IPS DF 6.9 (cell line): ENCODE measurements around the gene CBL.
"Not testable (repeated sequence)": the region's sequence is repeated elsewhere in the genome, so short reads cannot be mapped to it uniquely, and the experiment has no call there.

Experiments
- DNase-seq: peaks from one replicate; pipeline ENCODE4 v3.0.0-alpha.2; 2013; ENCODE audit warnings: low read depth, low spot score
- H3K27ac ChIP-seq: one replicate; pipeline ENCODE4 v1.5.1; 2013; ENCODE audit warnings: low read length, control low read depth
- H3K27me3 ChIP-seq: 2 replicates; pipeline ENCODE4 v1.6.1; 2013; ENCODE audit warnings: mild to moderate bottlenecking, low read length; ENCODE audit not compliant: control insufficient read depth, insufficient read depth
- H3K36me3 ChIP-seq: 2 replicates; pipeline ENCODE4 v1.6.1; 2013; ENCODE audit warnings: low read length; ENCODE audit not compliant: control insufficient read depth, insufficient read depth
- H3K4me1 ChIP-seq: 2 replicates; pipeline ENCODE4 v1.6.1; 2013; ENCODE audit warnings: low read length; ENCODE audit not compliant: control insufficient read depth, insufficient read depth
- H3K4me3 ChIP-seq: 2 replicates; pipeline ENCODE4 v1.5.1; 2013; ENCODE audit warnings: mild to moderate bottlenecking, low read length
- H3K9me3 ChIP-seq: 2 replicates; pipeline ENCODE4 v1.6.1; 2013; ENCODE audit warnings: low read length, inconsistent platforms; ENCODE audit not compliant: control insufficient read depth, insufficient read depth
- WGBS: extraction: QIAGEN DNeasy Blood & Tissue Kit; methylation state at CpG from one replicate; pipeline ENCODE4 v1.1.7; 2013; ENCODE audit warnings: mixed read lengths, missing lambda C conversion rate; ENCODE audit not compliant: insufficient read length, insufficient coverage; 5-methylcytosine and 5-hydroxymethylcytosine counted together

Gene CBL

DNA sequence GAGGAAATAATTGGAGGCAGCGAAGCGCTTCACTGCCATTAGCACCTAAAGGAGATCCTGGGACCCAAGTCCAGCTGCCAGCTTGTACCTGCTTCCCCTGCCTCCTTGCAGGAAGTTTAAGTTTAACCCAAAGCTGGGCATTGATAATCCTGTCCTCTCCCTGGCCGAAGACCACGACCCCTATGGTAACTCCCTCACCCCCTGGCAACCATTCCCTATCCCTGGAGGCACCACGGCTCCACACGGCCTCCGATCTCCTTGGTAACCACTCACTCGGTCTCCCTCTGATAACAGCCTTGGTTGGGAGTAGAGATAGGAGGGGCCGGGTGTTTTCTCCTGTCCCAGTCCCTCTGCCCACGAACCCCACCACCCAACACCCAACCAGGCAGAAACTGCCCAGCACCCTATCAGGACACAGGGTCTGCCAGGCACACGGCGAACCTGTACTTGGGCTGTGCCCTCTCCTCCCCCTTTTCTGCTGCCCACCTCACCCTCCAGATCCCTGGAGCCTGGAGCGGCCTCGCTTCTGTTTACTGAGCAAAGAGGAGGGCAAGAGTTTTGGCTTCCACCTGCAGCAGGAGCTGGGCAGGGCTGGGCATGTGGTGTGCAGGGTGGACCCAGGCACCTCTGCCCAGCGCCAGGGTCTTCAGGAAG, 20.0 kb upstream of the CBL start:
- no peaks in the 10 kb centered on the region for H3K36me3 ChIP-seq
- H3K27me3 ChIP-seq, result no peaks in the 10 kb centered on the region
- no peaks in the 10 kb centered on the region for H3K9me3 ChIP-seq
- no peaks in the 10 kb centered on the region for H3K4me1 ChIP-seq
- H3K27ac ChIP-seq, result no peak overlapping the region
- DNase-seq, result no peak
- no peak overlapping the region for H3K4me3 ChIP-seq
- WGBS, result no CpG with 5 or more reads among the region's 15 CpGs

DNA sequence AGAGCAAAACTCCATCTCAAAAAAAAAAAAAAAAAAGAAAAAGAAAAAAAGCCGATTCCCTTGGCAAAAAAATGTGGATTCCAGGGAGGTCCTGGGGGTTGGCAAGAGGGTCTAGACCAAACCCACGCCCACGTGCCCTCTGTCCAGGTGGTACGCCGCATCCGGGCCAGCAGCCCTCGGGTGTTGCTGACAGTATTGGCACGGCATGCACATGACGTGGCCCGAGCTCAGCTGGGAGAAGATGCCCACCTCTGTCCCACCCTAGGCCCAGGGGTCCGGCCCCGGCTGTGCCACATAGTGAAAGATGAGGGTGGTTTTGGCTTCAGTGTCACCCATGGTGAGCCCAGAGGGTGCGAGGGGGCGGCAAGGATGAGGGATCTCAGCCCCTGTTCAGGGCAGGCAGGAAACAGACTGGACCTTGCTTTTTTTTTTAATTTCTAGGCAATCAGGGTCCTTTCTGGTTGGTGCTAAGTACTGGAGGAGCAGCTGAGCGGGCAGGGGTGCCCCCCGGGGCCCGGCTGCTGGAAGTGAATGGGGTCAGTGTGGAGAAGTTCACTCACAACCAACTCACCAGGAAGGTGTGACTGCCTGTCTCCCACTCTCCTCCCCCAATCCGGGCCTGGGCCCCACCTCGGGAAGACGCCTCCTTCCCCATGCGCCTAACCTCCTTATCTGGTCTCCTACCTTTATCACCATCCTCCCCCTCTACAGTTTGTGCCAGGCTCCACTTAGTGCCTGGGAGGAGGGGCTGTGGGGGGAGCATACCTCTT, 18.8 kb upstream of the CBL start:
- no peaks in the 10 kb centered on the region for H3K36me3 ChIP-seq
- no peak overlapping the region for H3K4me3 ChIP-seq
- no CpG with 5 or more reads among the region's 21 CpGs for WGBS
- H3K4me1 ChIP-seq, result no peaks in the 10 kb centered on the region
- DNase-seq, result no peak
- H3K27me3 ChIP-seq, result no peaks in the 10 kb centered on the region
- no peaks in the 10 kb centered on the region for H3K9me3 ChIP-seq
- no peak overlapping the region for H3K27ac ChIP-seq

DNA sequence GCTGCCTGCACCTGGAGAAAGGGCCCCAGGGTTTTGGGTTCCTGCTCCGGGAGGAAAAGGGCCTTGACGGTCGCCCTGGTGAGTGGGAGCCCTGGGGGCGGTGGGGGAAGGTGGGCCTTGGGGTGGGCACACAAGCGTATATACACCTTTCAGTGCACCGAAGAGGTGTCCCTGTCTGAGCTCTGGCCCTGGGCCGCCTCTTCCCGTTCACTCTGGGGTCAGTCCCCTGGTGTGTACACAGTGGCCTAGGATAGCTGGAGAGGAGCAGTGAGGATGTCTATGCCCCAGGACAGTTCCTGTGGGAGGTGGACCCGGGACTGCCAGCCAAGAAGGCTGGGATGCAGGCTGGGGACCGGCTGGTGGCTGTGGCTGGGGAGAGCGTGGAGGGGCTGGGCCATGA, 18.1 kb upstream of the CBL start:
- no peaks in the 10 kb centered on the region for H3K9me3 ChIP-seq
- H3K27me3 ChIP-seq, result no peaks in the 10 kb centered on the region
- WGBS, result no CpG with 5 or more reads among the region's 11 CpGs
- H3K4me1 ChIP-seq, result no peaks in the 10 kb centered on the region
- H3K27ac ChIP-seq, result no peak overlapping the region
- no peak for DNase-seq
- no peaks in the 10 kb centered on the region for H3K36me3 ChIP-seq
- H3K4me3 ChIP-seq, result no peak overlapping the region

DNA sequence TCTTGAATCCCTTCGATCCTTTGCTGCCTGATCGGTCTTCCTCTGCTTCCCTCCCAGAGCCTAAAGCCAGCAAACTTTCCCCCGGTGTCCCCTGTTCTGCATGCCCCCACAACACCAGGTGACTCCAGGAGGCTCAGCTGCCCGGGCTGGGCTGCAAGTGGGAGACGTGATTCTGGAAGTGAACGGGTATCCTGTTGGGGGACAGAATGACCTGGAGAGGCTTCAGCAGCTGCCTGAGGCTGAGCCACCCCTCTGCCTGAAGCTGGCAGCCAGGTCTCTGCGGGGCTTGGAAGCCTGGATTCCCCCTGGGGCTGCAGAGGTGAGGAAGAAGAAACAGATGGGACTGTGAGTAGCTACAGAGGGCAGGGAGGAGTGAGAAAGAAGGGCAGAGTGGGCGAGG, 17.3 kb upstream of the CBL start:
- H3K4me3 ChIP-seq, result no peak overlapping the region
- H3K36me3 ChIP-seq, result no peaks in the 10 kb centered on the region
- no peaks in the 10 kb centered on the region for H3K27me3 ChIP-seq
- DNase-seq, result no peak
- no peaks in the 10 kb centered on the region for H3K9me3 ChIP-seq
- WGBS, result no CpG with 5 or more reads among the region's 8 CpGs
- H3K27ac ChIP-seq, result no peak overlapping the region
- H3K4me1 ChIP-seq, result no peaks in the 10 kb centered on the region

DNA sequence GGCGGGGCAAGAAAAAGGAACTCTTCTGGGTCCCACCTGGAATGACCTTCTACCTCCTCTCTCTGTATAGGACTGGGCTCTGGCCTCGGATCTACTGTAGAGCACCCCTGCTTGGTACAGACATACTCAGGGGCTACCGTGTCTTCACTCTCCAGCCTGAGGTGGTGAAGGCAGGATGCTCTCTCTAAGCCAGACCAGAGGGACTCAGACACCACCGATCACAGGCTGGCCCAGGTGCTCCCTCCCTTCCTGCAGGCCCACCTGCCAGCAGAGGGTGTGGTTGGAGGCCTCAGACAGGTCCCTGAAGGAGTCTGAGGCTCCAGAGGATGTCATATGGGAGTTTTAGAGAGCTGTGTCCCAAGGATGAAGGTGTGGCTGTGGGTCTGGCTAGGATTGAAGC, 16.7 kb upstream of the CBL start:
- Histone ChIP-seq H3K9me3 (no peaks in the 10 kb centered on the region), H3K27me3 (no peaks in the 10 kb centered on the region), H3K4me3 (no peak overlapping the region), H3K36me3 (no peaks in the 10 kb centered on the region), H3K27ac (no peak overlapping the region), H3K4me1 (no peaks in the 10 kb centered on the region)
- DNase-seq, result no peak
- WGBS, result no CpG with 5 or more reads among the region's 4 CpGs

DNA sequence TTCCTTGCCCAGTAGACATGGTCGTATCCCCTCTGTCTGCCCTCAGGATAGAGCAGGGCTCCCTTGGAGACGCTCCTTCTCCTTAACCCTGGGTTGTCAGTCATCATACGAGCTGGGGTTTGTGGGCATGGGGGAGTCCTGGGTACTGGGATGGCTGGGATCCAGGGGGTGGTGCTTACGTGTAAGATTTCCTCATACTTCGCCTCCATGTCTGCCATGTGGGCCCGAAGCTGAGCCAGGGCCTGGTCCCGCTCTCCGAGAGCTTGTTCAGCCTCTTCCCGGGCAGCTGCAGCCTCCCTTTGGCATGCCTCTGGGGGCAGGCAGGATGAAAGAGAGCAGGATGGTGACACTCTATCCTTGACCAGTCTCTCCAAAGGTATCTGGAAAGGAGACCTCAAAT, 15.6 kb upstream of the CBL start:
- Histone ChIP-seq H3K4me3 (no peak overlapping the region), H3K9me3 (no peaks in the 10 kb centered on the region), H3K27ac (no peak overlapping the region), H3K4me1 (no peaks in the 10 kb centered on the region), H3K36me3 (no peaks in the 10 kb centered on the region), H3K27me3 (no peaks in the 10 kb centered on the region)
- WGBS, result no CpG with 5 or more reads among the region's 9 CpGs
- DNase-seq, result no peak

DNA sequence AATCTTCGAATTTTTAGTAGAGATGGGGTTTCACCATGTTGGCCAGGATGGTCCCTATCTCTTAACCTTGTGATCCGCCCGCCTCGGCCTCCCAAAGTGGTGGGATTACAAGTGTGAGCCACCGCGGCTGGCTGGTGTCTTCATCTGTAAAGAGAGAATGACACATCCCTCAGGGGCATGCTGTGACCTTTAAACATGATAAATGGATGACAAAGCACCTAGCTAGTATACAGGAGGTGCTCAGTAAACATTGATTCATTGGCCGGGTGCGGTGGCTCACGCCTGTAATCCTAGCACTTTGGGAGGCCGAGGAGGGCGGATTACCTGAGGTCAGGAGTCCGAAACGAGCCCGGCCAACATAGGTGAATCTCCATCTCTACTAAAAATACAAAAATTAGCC, 14.9 kb upstream of the CBL start:
- not testable (repeated sequence) for H3K36me3 ChIP-seq, H3K27me3 ChIP-seq, H3K4me3 ChIP-seq, DNase-seq, H3K27ac ChIP-seq, H3K4me1 ChIP-seq, H3K9me3 ChIP-seq
- WGBS, result no CpG with 5 or more reads among the region's 14 CpGs

DNA sequence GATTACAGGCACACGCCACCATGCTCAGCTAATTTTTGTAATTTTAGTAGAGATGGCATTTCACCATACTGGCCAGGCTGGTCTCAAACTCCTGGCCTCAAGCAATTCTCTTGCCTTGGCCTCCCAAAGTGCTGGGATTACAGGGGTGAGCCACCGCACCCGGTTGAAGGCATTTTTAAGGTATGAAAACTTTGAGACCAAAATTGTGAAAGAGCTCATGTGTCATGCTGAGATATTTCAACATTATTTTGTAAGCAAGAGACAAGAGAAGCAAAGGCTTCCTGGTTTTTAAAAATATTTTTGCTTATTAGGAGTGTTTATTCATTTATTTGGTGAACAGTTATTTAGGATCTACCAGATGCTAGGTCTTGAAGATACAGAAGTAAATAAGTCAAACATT, 14.0 kb upstream of the CBL start:
- H3K9me3 ChIP-seq, result no peaks in the 10 kb centered on the region
- H3K27ac ChIP-seq, result no peak overlapping the region
- no peaks in the 10 kb centered on the region for H3K27me3 ChIP-seq
- no peak overlapping the region for H3K4me3 ChIP-seq
- no CpG with 5 or more reads among the region's 3 CpGs for WGBS
- no peaks in the 10 kb centered on the region; the same call in 1 of the 2 replicates for H3K4me1 ChIP-seq
- DNase-seq, result no peak
- H3K36me3 ChIP-seq, result no peaks in the 10 kb centered on the region

DNA sequence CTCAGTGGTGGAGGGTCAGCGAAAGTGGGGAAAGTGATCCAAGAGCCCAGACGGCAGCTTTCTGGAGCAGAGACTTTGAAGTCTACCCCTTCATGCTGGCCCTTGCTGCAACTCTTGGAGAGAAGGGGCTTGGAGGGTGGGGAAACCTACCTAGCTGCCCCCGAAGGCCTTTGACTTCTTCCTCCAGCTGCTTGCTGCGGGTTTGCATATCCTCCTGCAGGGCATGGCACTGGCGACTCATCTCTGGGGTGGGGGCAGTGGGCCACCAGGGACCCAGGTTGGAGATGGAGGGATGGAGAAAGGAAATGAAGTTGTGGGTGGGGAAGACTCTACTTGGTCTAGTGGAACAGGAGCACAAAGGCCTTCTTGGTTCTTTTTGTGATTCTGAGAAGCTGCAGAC, 13.1 kb upstream of the CBL start:
- WGBS, result no CpG with 5 or more reads among the region's 5 CpGs
- H3K4me1 ChIP-seq, result no peaks in the 10 kb centered on the region; the same call in 1 of the 2 replicates

DNA sequence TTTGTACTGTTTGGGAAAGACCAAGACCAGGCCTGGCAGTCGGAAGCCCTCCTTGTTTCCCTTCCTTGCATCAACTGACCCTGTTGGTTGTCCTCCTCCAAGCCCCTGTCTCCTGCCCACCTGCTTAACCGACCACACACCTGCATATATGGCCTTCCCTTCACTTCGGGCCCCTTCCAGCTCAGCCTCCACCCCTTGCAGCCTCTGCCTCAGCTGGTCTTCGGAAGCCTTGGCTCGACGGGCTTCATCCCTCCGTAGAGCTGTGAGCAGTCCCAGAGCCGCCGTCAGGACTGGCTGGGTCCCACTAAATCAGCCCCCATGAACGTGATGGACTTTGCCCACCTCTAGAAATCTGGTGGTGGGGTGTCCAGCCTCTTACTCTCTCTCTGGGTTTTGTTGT, 12.5 kb upstream of the CBL start:
- H3K36me3 ChIP-seq, result no peaks in the 10 kb centered on the region
- H3K4me3 ChIP-seq, result no peak overlapping the region
- H3K9me3 ChIP-seq, result no peaks in the 10 kb centered on the region
- DNase-seq, result no peak
- H3K27ac ChIP-seq, result no peak overlapping the region
- H3K4me1 ChIP-seq, result no peaks in the 10 kb centered on the region; the same call in 1 of the 2 replicates
- no CpG with 5 or more reads among the region's 10 CpGs for WGBS
- H3K27me3 ChIP-seq, result no peaks in the 10 kb centered on the region

More for the DNA sequence above, 13.1 kb upstream of the CBL start:
- H3K9me3 ChIP-seq, result no peaks in the 10 kb centered on the region
- no peaks in the 10 kb centered on the region for H3K27me3 ChIP-seq
- no peak overlapping the region for H3K27ac ChIP-seq
- no peak overlapping the region for H3K4me3 ChIP-seq
- H3K36me3 ChIP-seq, result no peaks in the 10 kb centered on the region
- no peak for DNase-seq
